ENCODE data around the gene ACOT13.

DNA sequence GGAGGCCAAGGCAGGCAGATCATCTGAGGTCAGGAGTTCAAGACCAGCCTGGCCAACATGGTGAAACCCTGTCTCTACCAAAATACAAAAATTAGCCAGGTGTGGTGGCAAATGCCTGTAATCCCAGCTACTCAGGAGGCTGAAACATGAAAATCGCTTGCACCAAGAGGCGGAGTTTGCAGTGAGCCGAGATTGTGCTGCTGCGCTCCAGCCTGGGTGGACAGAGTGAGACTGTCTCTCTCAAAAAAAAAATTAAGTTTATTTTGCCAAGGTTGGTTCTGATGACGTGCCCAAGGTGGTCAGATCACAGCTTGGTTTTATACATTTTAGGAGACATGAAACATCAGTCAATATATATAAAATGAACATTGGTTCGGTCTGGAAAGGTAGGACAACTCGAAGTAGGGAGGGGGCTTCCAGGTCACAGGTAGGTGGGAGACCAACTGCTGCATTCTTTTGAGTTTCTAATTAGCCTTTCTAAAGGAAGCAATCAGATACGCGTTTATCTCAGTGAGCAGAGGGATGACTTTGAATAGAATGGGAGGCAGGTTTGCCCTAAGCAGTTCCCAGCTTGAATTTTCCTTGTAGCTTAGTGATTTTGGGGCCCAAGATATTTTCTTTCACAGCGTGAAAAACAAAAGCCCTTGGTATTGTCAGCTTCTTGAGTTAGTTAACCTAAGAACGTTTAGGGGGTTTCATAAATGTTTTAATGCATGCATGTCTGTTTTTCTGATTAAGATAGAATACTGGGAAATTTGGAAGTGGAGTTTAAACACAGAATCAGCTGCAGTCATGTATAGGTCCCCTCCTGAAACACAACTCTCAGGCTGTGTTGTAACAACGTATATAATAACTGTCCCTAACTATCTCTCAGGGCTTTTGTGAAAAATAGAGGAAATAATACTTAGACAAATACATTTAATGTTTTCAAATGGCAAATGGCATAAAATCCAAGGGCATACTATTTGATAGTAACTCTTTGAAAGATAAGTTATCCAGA, 16.7 kb downstream of the ACOT13 start:
- TF ChIP-seq, protein P1, sequence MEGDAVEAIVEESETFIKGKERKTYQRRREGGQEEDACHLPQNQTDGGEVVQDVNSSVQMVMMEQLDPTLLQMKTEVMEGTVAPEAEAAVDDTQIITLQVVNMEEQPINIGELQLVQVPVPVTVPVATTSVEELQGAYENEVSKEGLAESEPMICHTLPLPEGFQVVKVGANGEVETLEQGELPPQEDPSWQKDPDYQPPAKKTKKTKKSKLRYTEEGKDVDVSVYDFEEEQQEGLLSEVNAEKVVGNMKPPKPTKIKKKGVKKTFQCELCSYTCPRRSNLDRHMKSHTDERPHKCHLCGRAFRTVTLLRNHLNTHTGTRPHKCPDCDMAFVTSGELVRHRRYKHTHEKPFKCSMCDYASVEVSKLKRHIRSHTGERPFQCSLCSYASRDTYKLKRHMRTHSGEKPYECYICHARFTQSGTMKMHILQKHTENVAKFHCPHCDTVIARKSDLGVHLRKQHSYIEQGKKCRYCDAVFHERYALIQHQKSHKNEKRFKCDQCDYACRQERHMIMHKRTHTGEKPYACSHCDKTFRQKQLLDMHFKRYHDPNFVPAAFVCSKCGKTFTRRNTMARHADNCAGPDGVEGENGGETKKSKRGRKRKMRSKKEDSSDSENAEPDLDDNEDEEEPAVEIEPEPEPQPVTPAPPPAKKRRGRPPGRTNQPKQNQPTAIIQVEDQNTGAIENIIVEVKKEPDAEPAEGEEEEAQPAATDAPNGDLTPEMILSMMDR (conservative IDR thresholded peaks at IDR 0.05 in 1 of 2, IDR thresholded peaks at IDR 0.05 in 1 of 2; ENCODE audit: low read depth in 1 of 2, low read length in 2 of 2): no peak
- TF ChIP-seq EZH2 (IDR thresholded peaks at IDR 0.05; ENCODE audit: low read length, missing control alignments): no peak

Measured in fibroblast of lung (primary cell).